GM21381 (cell line): ENCODE measurements around the gene AP4E1.
A peak's percentile ranks its signal among the peaks of the same experiment; 100 is the strongest.
"Not testable (repeated sequence)": the region's sequence is repeated elsewhere in the genome, so short reads cannot be mapped to it uniquely, and the experiment has no call there.

ENCODE experiments used
- ATAC-seq: cut with Tn5 transposase; IDR thresholded peaks from one replicate; pipeline ENCODE4 v1.9.1; 2021; ENCODE audit warnings: mild to moderate bottlenecking, moderate library complexity; ENCODE audit not compliant: unreplicated experiment

AP4E1 gene

DNA sequence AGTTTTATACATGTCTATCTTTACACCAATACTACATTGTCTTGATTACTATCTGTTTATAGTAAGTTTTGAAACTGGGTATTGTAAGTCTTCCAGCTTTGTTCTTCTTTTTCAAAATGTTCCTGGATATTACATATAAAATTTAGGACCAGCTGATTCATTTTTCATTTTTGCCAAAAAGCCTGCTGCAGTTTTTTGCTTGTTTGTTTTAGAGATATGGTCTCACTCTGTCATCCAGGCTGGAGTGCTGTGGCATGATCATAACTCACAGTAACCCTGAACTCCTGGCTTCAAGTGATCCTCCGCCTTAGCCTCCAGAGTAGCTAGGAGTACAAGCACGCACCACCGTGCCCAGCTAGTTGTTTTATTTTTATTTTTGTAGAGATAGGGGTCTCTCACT, 20.4 kb upstream of the AP4E1 start:
- ATAC-seq, result no peak

DNA sequence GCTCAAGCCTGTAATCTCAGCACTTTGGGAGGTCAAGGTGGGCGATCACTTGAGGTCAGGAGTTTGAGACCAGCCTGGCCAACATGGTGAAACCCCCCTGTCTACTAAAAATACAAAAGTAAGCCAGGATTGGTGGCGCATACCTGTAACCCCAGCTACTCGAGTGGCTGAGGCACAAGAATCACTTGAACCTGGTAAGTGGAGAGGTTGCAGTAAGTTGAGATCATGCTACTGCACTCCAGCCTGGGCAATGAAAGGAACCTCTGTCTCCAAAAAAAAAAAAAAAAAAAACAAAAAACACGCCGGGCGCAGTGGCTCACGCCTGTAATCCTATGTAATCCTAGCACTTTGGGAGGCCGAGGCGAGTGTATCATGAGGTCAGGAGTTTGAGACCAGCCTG, 18.9 kb upstream of the AP4E1 start:
- ATAC-seq, result no peak

DNA sequence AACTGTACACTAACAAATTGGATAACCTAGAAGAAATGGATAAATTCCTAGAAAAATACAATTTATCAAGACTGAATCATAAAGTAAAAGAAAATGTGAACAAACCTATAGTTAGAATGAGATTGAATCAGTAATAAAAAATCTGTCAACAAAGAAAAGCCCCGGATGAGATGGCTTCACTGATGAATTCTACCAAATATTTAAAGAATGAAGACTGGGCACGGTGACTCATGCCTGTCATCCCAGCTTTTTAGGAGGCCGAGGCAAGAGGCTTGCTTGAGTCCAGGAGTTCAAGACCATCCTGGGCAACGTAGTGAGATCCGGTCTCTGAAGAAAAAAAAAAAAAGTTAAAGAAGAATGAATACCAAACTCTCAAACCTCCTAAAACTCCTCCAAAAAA, 17.7 kb upstream of the AP4E1 start:
- no peak for ATAC-seq

DNA sequence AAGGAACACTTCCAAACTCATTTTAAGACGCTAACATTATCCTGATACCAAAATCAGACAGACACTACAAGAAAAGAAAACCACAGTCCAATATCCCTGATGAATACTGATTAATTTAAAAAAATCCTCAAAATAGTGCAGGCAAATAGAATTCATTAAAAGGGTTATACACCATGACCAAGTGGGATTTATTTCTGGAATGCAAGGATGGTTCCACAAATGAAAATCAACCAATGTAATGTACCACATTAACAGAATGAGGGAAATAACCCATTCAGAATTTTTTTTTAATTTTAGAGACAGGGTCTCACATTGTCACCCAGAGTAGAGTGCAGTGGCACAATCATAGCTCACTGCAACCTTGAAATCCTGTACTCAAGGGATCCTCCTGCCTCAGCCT, 17.3 kb upstream of the AP4E1 start:
- ATAC-seq, result no peak

DNA sequence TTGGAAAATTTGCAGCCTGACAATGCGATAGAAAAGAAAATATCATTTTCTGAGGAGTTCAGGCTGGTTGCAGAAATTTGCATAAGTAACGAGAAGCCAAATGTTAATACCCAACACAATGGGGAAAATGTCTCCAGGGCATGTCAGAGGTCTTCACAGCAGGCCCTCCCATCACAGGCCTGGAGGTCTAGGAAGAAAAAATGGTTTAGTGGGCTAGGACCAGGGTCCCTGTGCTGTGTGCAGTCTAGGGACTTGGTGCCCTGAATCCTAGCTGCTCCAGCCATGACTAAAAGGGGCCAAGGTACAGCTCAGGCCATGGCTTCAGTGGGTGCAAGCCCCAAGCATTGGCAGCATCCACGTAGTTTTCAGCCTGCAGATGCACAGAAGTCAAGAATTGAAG, 14.5 kb upstream of the AP4E1 start:
- no peak for ATAC-seq

DNA sequence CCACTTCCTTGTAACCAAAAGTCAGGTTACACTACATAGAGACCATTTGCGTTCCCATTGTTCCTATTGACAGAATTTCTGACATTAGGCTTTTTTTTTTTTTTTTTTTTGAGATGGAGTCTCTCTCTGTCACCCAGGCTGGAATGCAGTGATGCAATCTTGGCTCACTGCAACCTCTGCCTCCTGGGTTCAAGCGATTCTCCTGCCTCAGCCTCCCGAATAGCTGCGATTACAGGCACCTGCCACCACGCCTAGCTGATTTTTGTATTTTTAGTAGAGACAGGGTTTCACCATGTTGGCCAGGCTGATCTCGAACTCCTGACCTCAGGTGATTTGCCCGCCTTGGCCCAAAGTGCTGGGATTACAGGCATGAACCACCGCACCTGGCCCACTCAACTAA, 7.1 kb upstream of the AP4E1 start:
- not testable (repeated sequence) for ATAC-seq

DNA sequence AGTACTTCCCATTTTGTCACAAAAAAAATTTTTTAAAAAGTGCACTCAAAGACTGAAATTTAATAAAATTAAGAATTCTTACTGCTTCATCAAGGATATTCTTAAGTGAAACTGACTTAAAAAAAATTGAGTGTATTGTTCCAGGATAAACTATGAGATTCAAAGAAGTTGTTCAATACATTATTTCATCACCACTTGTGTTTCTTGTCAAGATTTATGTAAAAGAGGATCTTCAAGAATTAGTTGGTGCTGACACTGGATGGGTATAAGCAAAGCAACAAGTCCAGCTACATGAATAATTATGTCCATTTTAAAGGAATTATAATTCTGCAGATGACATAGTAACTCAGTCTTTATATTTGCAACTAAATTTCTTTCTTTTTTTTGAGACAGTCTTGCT, 4.3 kb upstream of the AP4E1 start:
- ATAC-seq, result no peak

DNA sequence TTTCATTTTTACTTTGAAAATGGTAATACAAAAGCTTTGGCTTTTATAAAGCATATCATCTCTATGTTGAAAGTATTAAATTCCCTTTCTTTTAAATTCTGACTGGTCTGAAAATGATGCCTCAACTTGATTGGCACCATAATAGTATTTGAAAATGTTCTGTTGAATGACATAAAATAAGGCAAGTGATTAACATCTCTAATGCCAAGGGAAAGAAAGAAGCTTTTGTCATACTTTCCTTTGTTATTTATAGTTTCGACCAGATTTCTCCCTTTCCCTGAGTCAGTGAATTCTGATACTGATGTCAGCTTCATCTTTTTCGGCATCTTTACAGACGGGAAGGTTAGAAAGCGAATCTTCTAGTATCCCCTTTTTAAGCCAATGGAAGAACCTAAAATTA, 3.4 kb upstream of the AP4E1 start:
- no peak for ATAC-seq

DNA sequence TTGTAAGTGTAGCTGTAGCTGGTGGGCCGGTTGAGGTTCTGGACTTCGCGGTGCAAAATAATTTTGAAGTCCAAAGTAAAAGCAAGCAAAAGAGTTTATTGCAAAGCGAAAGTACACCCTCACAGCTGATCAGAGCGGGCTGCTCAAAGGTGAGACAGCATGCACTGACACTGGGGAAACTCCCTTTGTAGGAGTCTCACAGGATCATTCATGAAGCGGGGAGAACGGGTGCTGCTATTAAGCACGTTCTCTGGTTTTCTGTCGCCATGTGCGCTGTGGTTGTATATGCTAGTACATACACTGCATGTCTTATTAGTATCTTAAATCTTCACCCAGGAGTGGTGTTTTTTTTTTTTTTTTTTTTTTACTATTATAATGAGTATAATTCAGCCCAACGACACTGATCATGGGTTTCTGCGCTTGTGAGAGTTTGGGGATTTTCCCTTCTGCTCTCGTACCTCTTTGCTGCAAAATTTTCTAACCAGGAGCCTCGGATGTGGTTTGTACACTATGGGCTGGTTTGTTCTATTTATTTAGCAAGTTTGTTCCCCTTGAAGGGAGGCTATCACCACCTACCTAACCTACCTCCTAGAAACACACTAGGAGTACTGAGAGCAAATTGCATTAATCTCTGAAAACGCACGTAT, 1.4 kb upstream of the AP4E1 start:
- ATAC-seq, result peak; percentile 47

DNA sequence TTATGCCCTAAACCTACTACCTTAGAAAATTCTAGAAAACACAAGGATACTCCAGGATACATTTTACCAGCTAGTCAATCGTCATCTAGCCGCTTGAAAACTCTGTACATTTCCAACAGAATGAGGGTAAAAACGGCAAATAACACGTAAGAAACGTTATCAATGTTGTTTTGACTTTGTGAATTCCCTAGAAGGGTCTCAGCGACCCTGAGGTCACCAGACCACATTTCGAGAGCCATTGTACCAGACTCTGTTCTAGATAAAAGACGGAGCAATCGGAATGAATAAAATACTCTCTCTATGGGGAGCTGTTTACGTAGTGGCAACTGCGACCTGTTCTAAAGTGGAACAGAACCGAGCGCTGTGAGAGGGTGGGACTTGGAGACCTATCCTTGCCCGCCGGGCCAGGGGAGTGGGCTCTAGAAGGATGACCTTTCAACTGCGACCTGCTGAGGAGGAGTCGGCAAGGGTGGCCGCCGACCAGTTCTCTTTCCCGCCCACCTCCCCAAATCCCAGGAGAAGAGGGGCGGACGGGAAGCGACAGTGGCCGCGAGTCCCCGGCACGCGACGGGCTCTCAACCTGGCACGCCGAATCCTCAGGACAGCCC, 778 bp upstream of the AP4E1 start:
- peak; percentile 19 for ATAC-seq

DNA sequence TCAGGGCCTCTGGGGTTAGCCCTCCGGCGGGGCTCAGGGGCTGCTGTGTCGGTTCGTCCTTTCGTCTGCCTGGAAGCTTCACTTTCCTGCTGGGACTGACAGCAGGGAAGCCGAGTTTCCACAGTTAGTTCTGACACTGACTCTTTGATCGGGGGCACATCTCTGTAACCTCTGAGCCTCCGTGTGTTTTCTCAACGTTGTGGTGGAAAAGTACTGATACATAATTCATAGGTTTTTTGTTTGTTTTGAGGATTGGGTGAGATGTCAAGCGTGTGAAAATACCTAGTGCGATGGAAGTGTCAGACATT, 481 bp downstream of the AP4E1 start:
- no peak for ATAC-seq

DNA sequence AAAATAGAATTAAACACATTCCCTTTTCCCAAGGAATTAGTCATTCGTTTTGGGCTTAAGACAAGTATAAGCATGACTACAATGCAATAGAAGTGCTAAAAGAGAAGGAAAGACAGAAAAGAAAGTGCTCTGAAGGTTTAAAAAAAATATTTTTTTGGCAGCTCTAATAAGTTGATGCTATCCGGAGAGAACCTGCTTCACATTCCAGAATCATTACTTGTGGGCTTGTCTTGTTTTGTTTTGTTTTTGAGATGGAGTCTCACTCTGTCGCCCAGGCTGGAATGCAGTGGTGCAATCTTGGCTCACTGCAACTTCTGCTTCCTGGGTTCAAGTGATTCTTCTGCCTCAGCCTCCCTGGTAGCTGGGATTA, 1.9 kb downstream of the AP4E1 start:
- not testable (repeated sequence) for ATAC-seq

DNA sequence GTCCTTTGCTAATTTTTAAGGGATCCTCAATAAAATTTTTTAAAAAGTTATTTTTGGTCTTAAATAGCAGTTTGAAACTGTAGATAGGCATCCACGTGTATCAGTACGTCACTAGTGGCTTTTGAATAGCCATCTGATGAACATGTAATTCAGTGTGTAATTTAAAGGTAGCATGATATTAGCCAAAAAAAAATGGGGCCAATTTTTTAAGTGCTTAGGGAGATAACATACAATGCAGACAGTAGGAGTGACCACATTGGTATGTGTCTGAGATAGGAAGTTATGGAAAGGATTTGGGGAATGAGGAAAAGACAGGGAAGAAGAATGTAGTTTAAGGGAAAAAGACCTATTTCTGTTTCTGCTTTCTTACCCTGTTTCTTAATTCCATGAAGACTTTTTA, 2.5 kb downstream of the AP4E1 start:
- no peak for ATAC-seq

DNA sequence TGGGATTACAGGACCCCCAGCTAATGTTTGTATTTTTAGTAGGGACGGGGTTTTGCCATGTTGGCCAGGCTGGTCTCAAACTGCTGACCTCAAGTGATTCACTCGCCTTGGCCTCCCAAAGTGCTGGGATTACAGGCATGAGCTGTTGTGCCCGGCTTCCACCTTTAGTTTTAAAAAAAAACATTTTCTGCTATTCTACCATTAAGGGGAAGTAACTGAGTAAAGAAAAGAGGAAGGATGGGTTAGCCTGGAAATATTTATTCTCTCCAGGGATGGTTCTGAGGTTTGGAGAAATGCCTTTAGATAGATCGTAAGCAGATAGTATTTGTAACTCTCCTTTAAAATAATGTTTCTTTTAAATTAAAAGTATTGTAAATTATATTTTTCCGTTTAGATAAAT, 3.1 kb downstream of the AP4E1 start:
- ATAC-seq, result no peak

DNA sequence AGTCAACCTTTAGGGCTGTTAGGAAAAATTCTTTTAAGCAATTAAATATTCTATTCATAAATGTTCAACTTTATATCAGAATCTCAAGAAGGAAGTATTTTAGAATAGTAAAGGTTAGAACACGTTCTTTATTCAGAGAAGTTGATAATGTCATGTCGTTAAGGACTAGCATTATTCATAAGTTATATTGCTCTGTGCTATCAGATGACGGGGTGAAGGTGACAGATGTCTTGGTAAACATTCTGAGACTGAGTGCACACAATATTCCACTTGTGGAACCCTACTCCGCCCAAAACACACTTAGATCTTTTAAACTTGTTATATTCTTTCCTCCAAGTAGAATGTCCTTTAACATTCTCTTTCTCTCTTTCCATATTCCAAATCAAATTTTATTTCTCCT, 7.9 kb downstream of the AP4E1 start:
- ATAC-seq, result no peak

DNA sequence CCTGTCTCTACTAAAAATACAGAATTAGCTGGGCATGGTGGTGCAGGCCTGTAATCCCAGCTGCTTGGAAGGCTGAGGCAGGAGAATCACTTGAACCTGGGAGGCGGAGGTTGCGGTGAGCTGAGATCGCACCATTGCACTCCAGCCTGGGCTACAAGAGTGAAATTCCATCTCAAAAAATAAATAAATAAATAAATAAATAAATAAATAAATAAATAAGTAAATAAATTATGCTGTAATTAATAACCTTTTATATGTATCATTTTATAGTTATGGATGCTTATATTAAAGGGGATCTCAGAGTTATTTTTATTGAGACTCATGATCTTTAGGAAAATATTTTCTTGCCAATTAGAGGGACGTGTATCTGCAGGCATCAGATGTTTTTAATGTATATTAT, 10.9 kb downstream of the AP4E1 start:
- not testable (repeated sequence) for ATAC-seq

DNA sequence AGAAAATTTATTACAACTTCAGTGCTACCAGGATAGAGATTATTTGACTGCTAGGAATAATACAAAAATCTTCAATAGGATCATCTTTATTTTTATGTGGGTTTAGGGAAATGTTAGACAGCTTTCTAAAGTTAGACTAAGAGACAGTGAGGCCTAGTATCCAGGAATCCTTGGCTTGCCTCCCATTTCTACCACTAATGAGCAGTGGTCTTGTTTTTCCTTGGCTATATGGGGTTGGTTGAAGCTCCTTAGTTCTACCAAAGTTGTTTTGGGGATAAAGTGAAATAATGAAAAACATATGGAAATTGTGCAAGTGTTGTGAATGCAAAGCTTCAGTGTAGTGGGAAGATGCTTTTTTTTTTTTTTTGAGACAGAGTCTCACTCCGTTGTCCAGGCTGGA, 16.8 kb downstream of the AP4E1 start:
- no peak for ATAC-seq

DNA sequence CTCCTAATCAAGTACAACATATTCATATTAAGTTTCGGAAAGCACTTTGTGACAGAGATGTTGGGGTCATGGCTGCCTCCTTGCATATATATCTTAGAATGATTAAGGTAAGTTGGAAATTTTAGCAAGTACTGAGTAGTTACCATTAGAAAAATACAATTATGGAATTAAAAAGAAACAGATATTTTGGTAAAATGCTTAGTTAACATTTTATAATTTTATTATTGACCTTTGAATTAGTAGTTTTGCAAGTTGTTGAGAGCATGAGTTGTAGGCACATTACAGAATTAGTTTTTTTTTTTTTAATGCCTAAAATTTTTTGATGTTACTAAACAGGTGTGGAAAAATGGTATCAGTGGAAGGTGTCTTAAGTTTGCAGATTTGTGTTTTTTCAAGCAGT, 20.6 kb downstream of the AP4E1 start:
- no peak for ATAC-seq

DNA sequence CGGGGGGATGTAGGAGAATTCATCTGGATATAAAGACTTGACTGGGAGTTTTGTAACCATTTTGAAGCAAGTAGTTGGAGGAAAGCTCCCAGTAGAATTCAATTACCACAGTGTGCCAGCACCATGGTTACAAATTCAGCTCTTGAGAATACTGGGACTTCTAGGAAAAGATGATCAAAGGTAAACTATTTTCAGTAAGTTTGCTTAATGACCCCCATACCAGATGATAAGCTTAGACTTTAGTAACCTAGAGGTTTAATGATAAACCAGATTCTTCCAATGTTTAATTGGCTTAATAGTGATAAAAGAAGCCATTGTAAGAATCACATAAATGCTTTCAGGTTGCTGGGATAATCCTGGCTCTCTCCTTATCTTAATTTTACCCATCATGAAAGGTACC, 22.3 kb downstream of the AP4E1 start:
- ATAC-seq, result no peak

DNA sequence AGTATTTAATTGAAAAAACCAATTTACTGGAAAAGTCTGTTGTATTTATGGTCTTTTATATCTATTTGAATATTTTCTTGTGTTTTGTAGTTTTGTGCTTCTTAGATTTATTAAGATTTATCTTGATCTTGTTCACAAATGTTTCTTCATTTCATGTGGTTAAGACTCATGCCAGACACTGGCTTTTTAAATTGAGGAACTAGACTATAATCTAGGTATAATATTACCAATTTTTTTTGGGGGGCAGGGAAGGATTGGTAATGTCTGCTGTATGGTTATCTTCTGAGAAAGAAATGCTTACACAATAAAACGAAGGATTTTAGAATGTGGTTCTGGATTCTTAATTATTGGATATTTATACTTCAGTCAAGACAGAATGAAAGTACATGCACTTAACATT, 24.9 kb downstream of the AP4E1 start:
- ATAC-seq, result no peak

DNA sequence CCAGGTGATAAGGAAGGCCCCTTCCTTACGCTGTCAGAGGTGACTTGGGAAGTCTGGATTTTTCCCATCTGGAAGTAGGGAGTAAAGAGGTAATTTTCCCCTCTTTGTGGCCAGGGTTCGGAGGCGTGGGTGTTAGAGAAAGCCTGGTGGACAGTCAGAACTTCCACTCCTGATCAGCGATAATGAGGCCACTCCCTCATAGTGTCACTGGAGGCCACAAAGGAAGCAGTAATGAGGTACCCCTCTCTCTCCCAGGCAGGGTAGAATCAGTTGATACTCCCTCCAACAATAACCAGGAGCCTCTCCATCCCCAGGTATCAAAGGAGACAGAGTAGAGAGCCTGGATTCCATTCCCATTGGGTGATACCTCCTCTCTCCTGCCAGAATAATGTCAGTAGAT, 30.0 kb downstream of the AP4E1 start:
- ATAC-seq, result no peak

DNA sequence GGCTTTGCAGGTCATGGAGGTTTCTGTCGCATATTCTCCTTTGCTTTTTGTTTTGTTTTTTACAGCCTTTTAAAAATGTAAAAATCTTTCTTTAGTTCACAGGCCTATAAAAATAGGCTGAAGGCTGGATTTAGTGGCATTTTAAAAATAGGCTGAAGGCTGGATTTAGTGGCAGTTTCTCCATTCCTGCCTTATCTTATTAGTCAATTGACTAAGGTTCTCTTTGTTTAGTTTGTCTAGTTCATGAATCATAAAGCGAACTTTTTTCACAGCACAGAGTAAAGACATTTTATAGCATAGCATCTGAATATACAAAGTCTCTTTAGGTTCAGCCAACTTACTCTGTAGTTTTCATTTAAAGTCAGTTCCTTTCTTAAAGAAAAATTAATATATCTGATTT, 31.4 kb downstream of the AP4E1 start:
- ATAC-seq, result no peak

DNA sequence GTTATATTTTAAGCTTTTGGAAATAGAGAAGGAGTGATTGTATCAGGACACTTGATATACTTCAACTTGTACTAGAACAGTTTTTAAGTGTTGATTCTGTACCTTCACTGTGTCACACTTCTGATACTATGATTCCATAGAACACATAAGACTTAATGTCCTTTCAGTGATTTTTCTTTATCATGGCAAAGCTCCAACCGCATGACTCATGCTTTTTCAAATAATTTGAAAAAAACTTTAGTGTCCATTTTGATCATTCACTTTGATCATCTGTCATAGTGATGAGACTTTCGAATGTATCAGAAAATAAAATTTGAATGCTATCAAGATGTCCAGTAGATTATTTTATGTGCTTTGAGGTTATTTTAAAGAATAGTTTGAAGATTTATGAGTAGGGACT, 32.0 kb downstream of the AP4E1 start:
- ATAC-seq, result no peak
